GM21786 (cell line): ENCODE measurements around the gene ADCK1.
A peak's percentile ranks its signal among the peaks of the same experiment; 100 is the strongest.
"Not testable (repeated sequence)": the region's sequence is repeated elsewhere in the genome, so short reads cannot be mapped to it uniquely, and the experiment has no call there.

Experiments
- ATAC-seq: cut with Tn5 transposase; IDR thresholded peaks from one replicate; pipeline ENCODE4 v1.9.1; 2021; ENCODE audit not compliant: unreplicated experiment

The ADCK1 gene

GRCh38 chr14:77799863-77800730 is at the start of gene ADCK1:
Gene ADCK1 (plus strand): TSS chr14:77800109. CDS start chr14:77818979, 18,870 bp downstream.
- peak; percentile 91 for ATAC-seq

GRCh38 chr14:77752266-77752665 is 47.6 kb upstream of the ADCK1 start:
- ATAC-seq, result no peak

- no peak for ATAC-seq
Observed at GRCh38 chr14:77752799-77753516, 47.0 kb upstream of the ADCK1 start.

- peak; percentile 96 for ATAC-seq
Observed at GRCh38 chr14:77760381-77761204, 39.3 kb upstream of the ADCK1 start, which contains the start of gene SNW1. Gene SNW1 (minus strand): TSS chr14:77761156. CDS start chr14:77761127, 29 bp downstream.

GRCh38 chr14:77761205-77761931 is 38.5 kb upstream of the ADCK1 start:
- ATAC-seq, result peak; percentile 15

- no peak for ATAC-seq
Observed at GRCh38 chr14:77763316-77763715, 36.6 kb upstream of the ADCK1 start.

GRCh38 chr14:77763978-77764377 is 35.9 kb upstream of the ADCK1 start:
- ATAC-seq, result no peak

- ATAC-seq, result not testable (repeated sequence)
Observed at GRCh38 chr14:77768442-77769069, 31.4 kb upstream of the ADCK1 start.

- ATAC-seq, result not testable (repeated sequence)
Observed at GRCh38 chr14:77773966-77774365, 25.9 kb upstream of the ADCK1 start.

GRCh38 chr14:77782202-77782601 is 17.7 kb upstream of the ADCK1 start:
- peak; percentile 45 for ATAC-seq

GRCh38 chr14:77786148-77786547 is 13.8 kb upstream of the ADCK1 start:
- no peak for ATAC-seq

- ATAC-seq, result no peak
Observed at GRCh38 chr14:77790566-77791224, 9.2 kb upstream of the ADCK1 start.

GRCh38 chr14:77791225-77791600 is 8.7 kb upstream of the ADCK1 start:
- no peak for ATAC-seq

GRCh38 chr14:77793255-77793654 is 6.7 kb upstream of the ADCK1 start:
- ATAC-seq, result not testable (repeated sequence)

- no peak for ATAC-seq
Observed at GRCh38 chr14:77794357-77794756, 5.6 kb upstream of the ADCK1 start.

GRCh38 chr14:77799456-77799855 is 453 bp upstream of the ADCK1 start:
- not testable (repeated sequence) for ATAC-seq

- ATAC-seq, result no peak
Observed at GRCh38 chr14:77800814-77801213, 905 bp downstream of the ADCK1 start.

GRCh38 chr14:77804592-77804991 is 4.7 kb downstream of the ADCK1 start:
- no peak for ATAC-seq

- ATAC-seq, result no peak
Observed at GRCh38 chr14:77805706-77806105, 5.8 kb downstream of the ADCK1 start.
